LNCAP (cell line): ENCODE data around the gene CALN1.

Source experiments
- TF ChIP-seq, protein P1 (sequence below): fragments of 450-650 bp; IDR thresholded peaks from 2 replicates; pipeline ENCODE4 v1.5.1; 2017; ENCODE audit warnings: mild to moderate bottlenecking

CALN1 gene

DNA sequence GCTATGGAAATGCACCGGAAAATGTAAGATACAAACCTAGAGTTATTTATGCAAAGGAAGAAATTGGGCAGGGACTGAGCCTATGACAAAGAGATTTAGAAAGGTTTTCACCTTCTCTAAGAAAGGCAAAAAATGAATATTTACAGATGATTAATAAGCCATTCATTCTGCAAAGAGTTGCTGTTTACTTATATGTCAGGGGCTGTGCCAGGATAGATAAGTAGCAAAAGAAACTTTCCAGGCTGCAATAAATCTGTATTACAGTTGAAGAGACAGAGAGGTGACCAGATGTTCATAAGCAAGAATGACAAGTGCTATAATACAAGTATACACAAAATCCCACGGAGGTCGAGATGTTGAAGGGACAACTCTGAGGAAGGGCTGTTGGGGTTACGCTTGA is 299.6 kb downstream of the CALN1 start:
- TF ChIP-seq, protein P1, sequence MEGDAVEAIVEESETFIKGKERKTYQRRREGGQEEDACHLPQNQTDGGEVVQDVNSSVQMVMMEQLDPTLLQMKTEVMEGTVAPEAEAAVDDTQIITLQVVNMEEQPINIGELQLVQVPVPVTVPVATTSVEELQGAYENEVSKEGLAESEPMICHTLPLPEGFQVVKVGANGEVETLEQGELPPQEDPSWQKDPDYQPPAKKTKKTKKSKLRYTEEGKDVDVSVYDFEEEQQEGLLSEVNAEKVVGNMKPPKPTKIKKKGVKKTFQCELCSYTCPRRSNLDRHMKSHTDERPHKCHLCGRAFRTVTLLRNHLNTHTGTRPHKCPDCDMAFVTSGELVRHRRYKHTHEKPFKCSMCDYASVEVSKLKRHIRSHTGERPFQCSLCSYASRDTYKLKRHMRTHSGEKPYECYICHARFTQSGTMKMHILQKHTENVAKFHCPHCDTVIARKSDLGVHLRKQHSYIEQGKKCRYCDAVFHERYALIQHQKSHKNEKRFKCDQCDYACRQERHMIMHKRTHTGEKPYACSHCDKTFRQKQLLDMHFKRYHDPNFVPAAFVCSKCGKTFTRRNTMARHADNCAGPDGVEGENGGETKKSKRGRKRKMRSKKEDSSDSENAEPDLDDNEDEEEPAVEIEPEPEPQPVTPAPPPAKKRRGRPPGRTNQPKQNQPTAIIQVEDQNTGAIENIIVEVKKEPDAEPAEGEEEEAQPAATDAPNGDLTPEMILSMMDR = no peak

DNA sequence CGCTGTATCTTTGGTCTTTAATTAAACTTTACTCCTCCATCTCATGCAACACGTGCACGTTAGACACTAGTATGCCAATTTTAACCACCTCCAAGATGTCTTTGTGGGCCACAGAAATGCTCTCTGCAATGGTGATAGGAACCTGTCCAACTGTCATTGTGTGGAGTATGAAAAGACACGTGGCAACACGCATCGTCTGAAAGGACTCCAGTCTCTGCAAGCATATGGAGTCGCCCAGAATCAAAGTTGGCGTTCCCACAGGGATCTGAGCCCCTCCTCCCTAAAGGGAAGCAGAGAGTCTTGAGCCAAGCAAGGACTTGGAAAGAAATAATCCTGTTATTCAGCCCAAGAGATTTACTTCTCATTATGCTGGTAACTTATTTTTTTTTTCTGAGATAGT is 301.1 kb downstream of the CALN1 start:
- TF ChIP-seq, protein P1 = no peak

DNA sequence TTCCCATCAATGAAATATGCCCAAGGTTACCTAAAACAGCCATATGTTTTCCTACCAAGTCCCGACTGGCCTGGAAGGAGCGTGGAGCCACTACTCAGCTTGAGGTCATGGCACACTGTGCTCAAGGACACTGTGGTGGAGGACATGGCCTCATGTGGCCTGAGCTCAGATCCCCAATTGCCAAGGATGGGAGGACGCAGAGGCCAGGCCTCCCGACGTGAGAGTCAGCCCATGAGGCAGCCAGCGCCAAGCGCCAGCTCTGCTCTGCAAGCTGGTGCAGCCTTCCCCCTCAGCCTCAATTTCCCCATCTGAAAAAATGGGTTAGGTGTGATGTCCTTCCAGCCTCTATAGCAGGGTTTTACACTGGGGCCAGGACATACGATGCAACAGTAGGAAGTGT is 302.6 kb downstream of the CALN1 start:
- TF ChIP-seq, protein P1 = no peak

DNA sequence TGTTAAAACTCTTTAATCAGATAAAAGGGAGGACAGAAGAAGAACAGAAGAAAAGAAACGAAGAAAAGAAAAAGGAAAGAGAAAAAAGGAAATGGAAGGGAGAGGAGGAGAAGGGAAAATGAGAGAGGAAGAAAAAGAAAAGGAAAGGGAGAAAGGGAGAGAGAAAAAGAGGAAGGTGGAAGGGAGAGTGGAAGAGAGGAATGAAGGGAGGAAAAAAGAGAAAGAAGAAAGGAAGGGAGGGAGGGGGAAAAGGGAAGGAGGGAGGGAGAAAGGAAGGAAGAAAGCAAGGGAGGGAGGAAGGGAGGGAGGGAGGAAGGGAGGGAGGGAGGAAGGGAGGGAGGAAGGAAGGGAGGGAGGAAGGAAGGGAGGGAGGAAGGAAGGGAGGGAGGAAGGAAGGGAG is 305.7 kb downstream of the CALN1 start:
- TF ChIP-seq, protein P1 = no peak

DNA sequence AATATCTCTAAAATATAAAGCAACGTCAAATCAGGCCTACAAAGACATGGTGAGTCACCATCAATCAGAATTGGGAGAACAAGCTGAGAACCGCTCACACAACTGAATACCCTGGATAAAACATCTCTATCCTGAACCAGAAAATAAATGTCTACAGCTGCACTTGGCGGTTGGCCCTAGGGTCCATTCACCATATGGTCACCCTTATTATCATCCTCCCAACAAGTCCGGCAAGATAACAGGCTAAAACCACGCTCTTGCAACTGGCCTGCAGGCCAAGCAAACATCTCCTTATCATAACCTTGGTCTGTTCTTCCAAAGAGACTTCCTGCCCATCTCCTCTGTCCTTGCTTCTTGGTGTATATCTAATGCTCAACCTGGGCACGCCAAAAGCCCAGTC is 310.7 kb downstream of the CALN1 start:
- TF ChIP-seq, protein P1 = no peak

DNA sequence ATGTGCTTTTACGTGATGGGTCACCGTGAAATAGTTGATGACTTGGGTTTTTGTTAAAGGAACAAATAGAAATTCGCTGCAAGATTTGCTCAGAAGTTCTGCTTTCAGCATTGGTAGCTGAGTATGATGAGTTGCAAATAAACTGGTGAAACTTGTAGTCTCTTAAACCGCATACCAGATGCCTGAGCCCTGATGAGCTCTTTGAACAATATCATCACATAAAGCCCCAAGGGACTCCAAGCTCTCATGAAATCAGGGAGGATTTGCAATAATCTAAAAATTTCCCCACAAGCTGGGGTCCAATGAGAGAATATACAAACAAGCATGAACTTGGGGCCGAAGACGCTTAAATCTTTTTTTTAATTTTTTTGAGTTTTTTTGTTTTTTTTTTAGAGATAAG is 312.4 kb downstream of the CALN1 start:
- TF ChIP-seq, protein P1 = no peak

DNA sequence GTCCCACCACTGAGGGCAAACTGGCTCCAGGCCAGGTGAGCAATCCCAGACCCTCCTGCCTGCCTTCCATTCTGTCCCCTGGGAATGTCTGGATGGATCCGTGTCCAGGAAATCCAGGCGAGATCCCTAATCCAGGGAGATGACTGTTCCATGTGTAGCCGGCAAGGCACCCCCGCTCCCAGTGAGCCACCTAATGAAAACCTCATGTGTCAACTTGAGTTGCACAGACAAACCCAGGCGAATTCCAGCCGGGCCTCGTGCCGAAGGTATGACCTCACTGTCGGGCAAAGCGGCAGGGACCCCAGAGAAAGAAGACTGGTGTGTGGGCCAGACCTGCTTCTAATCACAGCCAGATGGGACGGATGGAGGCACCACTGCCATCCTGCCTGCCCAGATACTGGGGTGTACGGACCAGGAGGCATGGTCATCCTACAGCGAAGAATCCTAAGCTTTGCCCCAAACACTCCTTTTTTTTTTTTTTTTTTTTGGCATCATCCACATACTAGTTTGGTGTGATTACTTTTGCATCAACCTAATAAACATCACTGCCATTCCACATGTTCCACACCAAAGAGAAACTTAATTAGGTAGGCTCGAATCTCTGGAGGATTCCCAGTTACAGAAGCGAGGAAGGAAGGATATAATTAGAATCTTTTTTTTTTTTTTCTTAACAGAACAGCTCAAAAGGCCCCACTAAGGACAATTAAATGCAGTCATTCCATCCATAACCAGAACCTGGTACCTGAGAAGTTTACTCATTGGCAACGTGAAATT is 313.1 kb downstream of the CALN1 start:
- TF ChIP-seq, protein P1 = no peak

DNA sequence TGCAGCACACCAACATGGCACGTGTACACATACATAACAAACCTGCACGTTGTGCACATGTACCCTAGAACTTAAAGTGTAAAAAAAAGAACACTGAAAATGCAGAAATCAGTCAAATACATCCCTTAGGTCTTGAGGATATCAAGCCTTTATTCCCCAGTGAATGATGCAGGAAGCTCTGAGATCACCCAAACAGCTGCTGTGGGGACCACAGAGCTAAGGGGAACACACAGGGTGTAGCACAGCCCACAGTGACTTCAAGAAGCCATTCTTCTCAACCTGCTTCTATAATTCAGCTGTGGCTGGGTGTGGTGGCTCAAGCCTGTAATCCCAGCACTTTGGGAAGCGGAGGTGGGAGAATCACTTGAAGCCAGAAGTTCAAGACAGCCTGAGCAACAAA is 314.9 kb downstream of the CALN1 start:
- TF ChIP-seq, protein P1 = no peak
